ENCODE data around the gene ESPNL. TPM values are rescaled to one million over a fixed set of nuclear protein-coding genes. Genes with fewer than 3 reads are reported as not detected.

Gene ESPNL
- total RNA-seq, 4 donors from 2014 or later, result 0.13 to 0.29 TPM; not detected in 2

- 90% methylated on average over 7 of the region's 7 CpGs for WGBS, 2 donors
- H3K4me3 ChIP-seq (ENCODE audit: low read depth, poor library complexity, severe bottlenecking), result no peak overlapping the region
- TF ChIP-seq POLR2A (IDR thresholded peaks at IDR 0.05) (no peak), CTCF (IDR thresholded peaks at IDR 0.05) (no peak)
- peak in 1 of 2 donors; percentile 48 for DNase-seq (ENCODE audit: low spot score in 2 of 2)
- intact Hi-C loops (cut with DNase I; ENCODE audit: low total_unique reads), result no loop called here
These were observed 5.0 kb upstream of the ESPNL start for GRCh38 chr2:238095143-238095542.

GRCh38 chr2:238096311-238097011, 3.7 kb upstream of the ESPNL start:
- TF ChIP-seq CTCF (IDR thresholded peaks at IDR 0.05) (no peak), POLR2A (IDR thresholded peaks at IDR 0.05) (no peak)
- no peak overlapping the region for H3K4me3 ChIP-seq (ENCODE audit: low read depth, poor library complexity, severe bottlenecking)
- 70 to 77% methylated on average over 12 to 22 of the region's 22 CpGs for WGBS, 2 donors
- DNase-seq (ENCODE audit: low spot score in 2 of 2), result peak in 1 of 2 donors; percentile 74
- intact Hi-C loops (cut with DNase I; ENCODE audit: low total_unique reads), result no loop called here

GRCh38 chr2:238097201-238097987, 2.7 kb upstream of the ESPNL start:
- 88 to 93% methylated on average over 19 of the region's 19 CpGs for WGBS, 2 donors
- no peak overlapping the region for H3K4me3 ChIP-seq (ENCODE audit: low read depth, poor library complexity, severe bottlenecking)
- no peak for TF ChIP-seq POLR2A (IDR thresholded peaks at IDR 0.05)
- no peak for TF ChIP-seq CTCF (IDR thresholded peaks at IDR 0.05)
- intact Hi-C loops (cut with DNase I; ENCODE audit: low total_unique reads), result no loop called here
- peak; percentile 12 to 70 for DNase-seq (ENCODE audit: low spot score in 2 of 2)

GRCh38 chr2:238097988-238098871, 1.9 kb upstream of the ESPNL start:
- intact Hi-C loops (cut with DNase I; ENCODE audit: low total_unique reads), result no loop called here
- WGBS, 2 donors, result 73 to 89% methylated on average over 35 of the region's 37 CpGs
- H3K4me3 ChIP-seq (ENCODE audit: low read depth, poor library complexity, severe bottlenecking), result no peak overlapping the region
- TF ChIP-seq POLR2A (IDR thresholded peaks at IDR 0.05) (no peak), CTCF (IDR thresholded peaks at IDR 0.05) (no peak)
- DNase-seq (ENCODE audit: low spot score in 2 of 2), result peak; percentile 33 to 82

- WGBS, 2 donors, result 73 to 74% methylated on average over 17 of the region's 17 CpGs
- DNase-seq (ENCODE audit: low spot score in 2 of 2), result peak; percentile 12 to 81
These were observed 1.0 kb upstream of the ESPNL start for GRCh38 chr2:238098901-238099713.

More at GRCh38 chr2:238098901-238099713, 1.0 kb upstream of the ESPNL start:
- intact Hi-C loops (cut with DNase I; ENCODE audit: low total_unique reads), result no loop called here
- TF ChIP-seq CTCF (IDR thresholded peaks at IDR 0.05) (no peak), POLR2A (IDR thresholded peaks at IDR 0.05) (no peak)
- H3K4me3 ChIP-seq (ENCODE audit: low read depth, poor library complexity, severe bottlenecking), result no peak overlapping the region

Measured in lower leg skin (tissue), 4 donors.